ENCODE results near the gene HRC. TPM values are rescaled to one million over a fixed set of nuclear protein-coding genes. Genes with fewer than 3 reads are reported as not detected.

Gene HRC
- total and polyA plus RNA-seq, 2 of the 8 experiments (the other 6 are each of a cell fraction or from before 2014, with no cell fraction given) = 2.3 to 2.6 TPM

Other genes starting within 250 kb of the HRC start
- 2.2 and 2.7 TPM in 2 replicates for gene DHDH, start 221.7 kb downstream of the HRC start, total RNA-seq (2021; fragmentation: NEBNext Ultra II Directional; extraction: Animal tissue kit (Norgen Biotek cat#: 25700))
- gene DHDH, start 221.7 kb downstream of the HRC start, polyA plus RNA-seq (2011; rRNA removed) = 2.8 and 2.9 TPM in 2 replicates
- gene BAX, start 200.5 kb downstream of the HRC start, total RNA-seq (2021; fragmentation: NEBNext Ultra II Directional; extraction: Animal tissue kit (Norgen Biotek cat#: 25700)) = 257 and 295 TPM in 2 replicates
- gene BAX, start 200.5 kb downstream of the HRC start, polyA plus RNA-seq (2011; rRNA removed) = 346 and 750 TPM in 2 replicates
- gene FTL, start 190.1 kb downstream of the HRC start, total RNA-seq (2021; fragmentation: NEBNext Ultra II Directional; extraction: Animal tissue kit (Norgen Biotek cat#: 25700)) = 1,751 and 1,764 TPM in 2 replicates
- 2,427 and 3,043 TPM in 2 replicates for gene FTL, start 190.1 kb downstream of the HRC start, polyA plus RNA-seq (2011; rRNA removed)
- gene GYS1, start 162.1 kb downstream of the HRC start, total RNA-seq (2021; fragmentation: NEBNext Ultra II Directional; extraction: Animal tissue kit (Norgen Biotek cat#: 25700)) = 37.8 and 38.7 TPM in 2 replicates
- gene GYS1, start 162.1 kb downstream of the HRC start, polyA plus RNA-seq (2011; rRNA removed) = 30.0 and 41.9 TPM in 2 replicates
- gene RUVBL2, start 161.5 kb downstream of the HRC start, total RNA-seq (2021; fragmentation: NEBNext Ultra II Directional; extraction: Animal tissue kit (Norgen Biotek cat#: 25700)) = 152 and 160 TPM in 2 replicates
- gene RUVBL2, start 161.5 kb downstream of the HRC start, polyA plus RNA-seq (2011; rRNA removed) = 247 and 341 TPM in 2 replicates
- not detected in 2 replicates for gene LHB, start 138.3 kb downstream of the HRC start, total RNA-seq (2021; fragmentation: NEBNext Ultra II Directional; extraction: Animal tissue kit (Norgen Biotek cat#: 25700))
- 0.53 and 1.2 TPM in 2 replicates for gene LHB, start 138.3 kb downstream of the HRC start, polyA plus RNA-seq (2011; rRNA removed)
- gene CGB3, start 131.1 kb downstream of the HRC start, total RNA-seq (2021; fragmentation: NEBNext Ultra II Directional; extraction: Animal tissue kit (Norgen Biotek cat#: 25700)) = not detected in 2 replicates
- 0.09 TPM in 1 of 2 replicates, not detected in the other for gene CGB3, start 131.1 kb downstream of the HRC start, polyA plus RNA-seq (2011; rRNA removed)
- gene CGB2, start 123.5 kb downstream of the HRC start, total RNA-seq (2021; fragmentation: NEBNext Ultra II Directional; extraction: Animal tissue kit (Norgen Biotek cat#: 25700)) = 0.71 TPM in 1 of 2 replicates, not detected in the other
- gene CGB2, start 123.5 kb downstream of the HRC start, polyA plus RNA-seq (2011; rRNA removed) = 3.2 and 3.9 TPM in 2 replicates
- gene CGB1, start 118.5 kb downstream of the HRC start, total RNA-seq (2021; fragmentation: NEBNext Ultra II Directional; extraction: Animal tissue kit (Norgen Biotek cat#: 25700)) = not detected in 2 replicates
- gene CGB1, start 118.5 kb downstream of the HRC start, polyA plus RNA-seq (2011; rRNA removed) = 0.83 TPM in 1 of 2 replicates, not detected in the other
- 0.63 TPM in 1 of 2 replicates, not detected in the other for gene CGB5, start 111.5 kb downstream of the HRC start, total RNA-seq (2021; fragmentation: NEBNext Ultra II Directional; extraction: Animal tissue kit (Norgen Biotek cat#: 25700))
- gene CGB5, start 111.5 kb downstream of the HRC start, polyA plus RNA-seq (2011; rRNA removed) = 0.68 and 0.83 TPM in 2 replicates
- gene CGB8, start 106.3 kb downstream of the HRC start, total RNA-seq (2021; fragmentation: NEBNext Ultra II Directional; extraction: Animal tissue kit (Norgen Biotek cat#: 25700)) = 0.46 TPM in 1 of 2 replicates, not detected in the other
- gene CGB8, start 106.3 kb downstream of the HRC start, polyA plus RNA-seq (2011; rRNA removed) = 0.09 and 0.22 TPM in 2 replicates
- gene CGB7, start 97.6 kb downstream of the HRC start, total RNA-seq (2021; fragmentation: NEBNext Ultra II Directional; extraction: Animal tissue kit (Norgen Biotek cat#: 25700)) = 0.52 and 1.2 TPM in 2 replicates
- 2.2 and 3.8 TPM in 2 replicates for gene CGB7, start 97.6 kb downstream of the HRC start, polyA plus RNA-seq (2011; rRNA removed)
- gene NTF4, start 90.6 kb downstream of the HRC start, total RNA-seq (2021; fragmentation: NEBNext Ultra II Directional; extraction: Animal tissue kit (Norgen Biotek cat#: 25700)) = 2.8 and 3.1 TPM in 2 replicates
- 5.3 and 6.5 TPM in 2 replicates for gene NTF4, start 90.6 kb downstream of the HRC start, polyA plus RNA-seq (2011; rRNA removed)
- gene KCNA7, start 82.7 kb downstream of the HRC start, total RNA-seq (2021; fragmentation: NEBNext Ultra II Directional; extraction: Animal tissue kit (Norgen Biotek cat#: 25700)) = 0.10 and 0.17 TPM in 2 replicates
- gene KCNA7, start 82.7 kb downstream of the HRC start, polyA plus RNA-seq (2011; rRNA removed) = 0.06 and 0.09 TPM in 2 replicates
- 231 and 244 TPM in 2 replicates for gene SNRNP70, start 69.9 kb downstream of the HRC start, total RNA-seq (2021; fragmentation: NEBNext Ultra II Directional; extraction: Animal tissue kit (Norgen Biotek cat#: 25700))
- 235 and 515 TPM in 2 replicates for gene SNRNP70, start 69.9 kb downstream of the HRC start, polyA plus RNA-seq (2011; rRNA removed)
- gene LIN7B, start 41.0 kb downstream of the HRC start, total RNA-seq (2021; fragmentation: NEBNext Ultra II Directional; extraction: Animal tissue kit (Norgen Biotek cat#: 25700)) = 4.1 and 4.2 TPM in 2 replicates
- gene LIN7B, start 41.0 kb downstream of the HRC start, polyA plus RNA-seq (2011; rRNA removed) = 4.1 and 6.0 TPM in 2 replicates
- 1.2 and 2.5 TPM in 2 replicates for gene C19orf73, start 36.3 kb downstream of the HRC start, total RNA-seq (2021; fragmentation: NEBNext Ultra II Directional; extraction: Animal tissue kit (Norgen Biotek cat#: 25700))
- 4.6 and 10.0 TPM in 2 replicates for gene C19orf73, start 36.3 kb downstream of the HRC start, polyA plus RNA-seq (2011; rRNA removed)
- gene PPFIA3, start 35.9 kb downstream of the HRC start, total RNA-seq (2021; fragmentation: NEBNext Ultra II Directional; extraction: Animal tissue kit (Norgen Biotek cat#: 25700)) = 25.3 and 28.0 TPM in 2 replicates
- 15.9 and 28.8 TPM in 2 replicates for gene PPFIA3, start 35.9 kb downstream of the HRC start, polyA plus RNA-seq (2011; rRNA removed)
- gene TRPM4, start 2.4 kb upstream of the HRC start, total RNA-seq (2021; fragmentation: NEBNext Ultra II Directional; extraction: Animal tissue kit (Norgen Biotek cat#: 25700)) = 11.3 and 12.6 TPM in 2 replicates
- 13.3 and 21.5 TPM in 2 replicates for gene TRPM4, start 2.4 kb upstream of the HRC start, polyA plus RNA-seq (2011; rRNA removed)
- gene SLC6A16, start 169.8 kb upstream of the HRC start, total RNA-seq (2021; fragmentation: NEBNext Ultra II Directional; extraction: Animal tissue kit (Norgen Biotek cat#: 25700)) = 1.5 and 1.7 TPM in 2 replicates
- gene SLC6A16, start 169.8 kb upstream of the HRC start, polyA plus RNA-seq (2011; rRNA removed) = 0.93 and 1.1 TPM in 2 replicates
- gene CD37, start 180.0 kb upstream of the HRC start, total RNA-seq (2021; fragmentation: NEBNext Ultra II Directional; extraction: Animal tissue kit (Norgen Biotek cat#: 25700)) = not detected in 2 replicates
- not detected in 2 replicates for gene CD37, start 180.0 kb upstream of the HRC start, polyA plus RNA-seq (2011; rRNA removed)
- 146 and 156 TPM in 2 replicates for gene TEAD2, start 207.0 kb upstream of the HRC start, total RNA-seq (2021; fragmentation: NEBNext Ultra II Directional; extraction: Animal tissue kit (Norgen Biotek cat#: 25700))
- gene TEAD2, start 207.0 kb upstream of the HRC start, polyA plus RNA-seq (2011; rRNA removed) = 87.6 and 110 TPM in 2 replicates
- gene DKKL1, start 208.5 kb upstream of the HRC start, total RNA-seq (2021; fragmentation: NEBNext Ultra II Directional; extraction: Animal tissue kit (Norgen Biotek cat#: 25700)) = 2.6 and 3.1 TPM in 2 replicates
- 5.9 and 6.8 TPM in 2 replicates for gene DKKL1, start 208.5 kb upstream of the HRC start, polyA plus RNA-seq (2011; rRNA removed)
- gene KASH5, start 232.9 kb upstream of the HRC start, total RNA-seq (2021; fragmentation: NEBNext Ultra II Directional; extraction: Animal tissue kit (Norgen Biotek cat#: 25700)) = 0.19 and 0.57 TPM in 2 replicates
- 0.05 and 0.28 TPM in 2 replicates for gene KASH5, start 232.9 kb upstream of the HRC start, polyA plus RNA-seq (2011; rRNA removed)

Data from H1 (cell line).